GM18498 (cell line): Measurements from ENCODE around the gene TRAF2.

Experiments used
- ATAC-seq: cut with Tn5 transposase; IDR thresholded peaks from one replicate; pipeline ENCODE4 v1.9.1; 2021; ENCODE audit warnings: mild to moderate bottlenecking, moderate library complexity; ENCODE audit not compliant: unreplicated experiment

The TRAF2 gene

GRCh38 chr9:136958473-136958872, 72.2 kb downstream of the TRAF2 start:
- no peak for ATAC-seq

- no peak for ATAC-seq
Observed at GRCh38 chr9:136958898-136959850, 72.9 kb downstream of the TRAF2 start.

- no peak for ATAC-seq
Observed at GRCh38 chr9:136960212-136960937, 74.1 kb downstream of the TRAF2 start.

GRCh38 chr9:136960938-136961275, 74.6 kb downstream of the TRAF2 start:
- no peak for ATAC-seq

- no peak for ATAC-seq
Observed at GRCh38 chr9:136961279-136962065, 75.2 kb downstream of the TRAF2 start.

- no peak for ATAC-seq
Observed at GRCh38 chr9:136962163-136962562, 75.8 kb downstream of the TRAF2 start.

GRCh38 chr9:136962701-136963248, 76.5 kb downstream of the TRAF2 start:
- ATAC-seq: no peak

- no peak for ATAC-seq
Observed at GRCh38 chr9:136963341-136963740, 77.0 kb downstream of the TRAF2 start.

- ATAC-seq: no peak
Observed at GRCh38 chr9:136963751-136964150, 77.4 kb downstream of the TRAF2 start.

- no peak for ATAC-seq
Observed at GRCh38 chr9:136964171-136964689, 77.9 kb downstream of the TRAF2 start.

- ATAC-seq: no peak
Observed at GRCh38 chr9:136964833-136965422, 78.6 kb downstream of the TRAF2 start.

GRCh38 chr9:136965771-136966484, 79.6 kb downstream of the TRAF2 start:
- ATAC-seq: no peak

- ATAC-seq: no peak
Observed at GRCh38 chr9:136968333-136969127, 82.2 kb downstream of the TRAF2 start.

GRCh38 chr9:136969150-136969549, 82.8 kb downstream of the TRAF2 start:
- no peak for ATAC-seq

- no peak for ATAC-seq
Observed at GRCh38 chr9:136969774-136970173, 83.5 kb downstream of the TRAF2 start.

- ATAC-seq: no peak
Observed at GRCh38 chr9:136970361-136970760, 84.0 kb downstream of the TRAF2 start.

- no peak for ATAC-seq
Observed at GRCh38 chr9:136971746-136972145, 85.4 kb downstream of the TRAF2 start.

- ATAC-seq: no peak
Observed at GRCh38 chr9:136972335-136972734, 86.0 kb downstream of the TRAF2 start.

GRCh38 chr9:136972743-136973142, 86.4 kb downstream of the TRAF2 start:
- no peak for ATAC-seq
